GM19023 (cell line): ENCODE data around the gene GRM4.

Source experiments
- ATAC-seq: cut with Tn5 transposase; IDR thresholded peaks from one replicate; pipeline ENCODE4 v1.9.1; 2021; ENCODE audit warnings: mild to moderate bottlenecking, moderate library complexity; ENCODE audit not compliant: unreplicated experiment

Gene GRM4

DNA sequence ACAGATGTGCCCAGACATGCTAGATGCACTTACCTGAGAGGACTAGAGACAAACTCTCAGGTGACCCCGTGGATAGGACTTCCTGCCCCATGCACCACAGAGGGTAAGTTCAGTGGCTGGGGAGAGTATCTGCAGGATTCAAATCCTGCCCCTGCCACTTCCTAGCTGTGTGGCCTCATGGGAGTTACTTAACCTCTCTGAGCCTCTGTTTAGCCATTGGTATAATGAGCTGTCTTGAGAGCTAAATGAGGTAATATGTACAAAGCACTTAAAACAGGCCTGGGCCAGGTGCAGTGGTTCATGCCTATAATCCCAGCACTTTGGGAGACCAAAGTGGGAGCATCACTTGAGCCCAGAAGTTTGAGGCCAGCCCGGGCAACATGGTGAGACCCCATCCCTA is 59.3 kb downstream of the GRM4 start:
- ATAC-seq: no peak

DNA sequence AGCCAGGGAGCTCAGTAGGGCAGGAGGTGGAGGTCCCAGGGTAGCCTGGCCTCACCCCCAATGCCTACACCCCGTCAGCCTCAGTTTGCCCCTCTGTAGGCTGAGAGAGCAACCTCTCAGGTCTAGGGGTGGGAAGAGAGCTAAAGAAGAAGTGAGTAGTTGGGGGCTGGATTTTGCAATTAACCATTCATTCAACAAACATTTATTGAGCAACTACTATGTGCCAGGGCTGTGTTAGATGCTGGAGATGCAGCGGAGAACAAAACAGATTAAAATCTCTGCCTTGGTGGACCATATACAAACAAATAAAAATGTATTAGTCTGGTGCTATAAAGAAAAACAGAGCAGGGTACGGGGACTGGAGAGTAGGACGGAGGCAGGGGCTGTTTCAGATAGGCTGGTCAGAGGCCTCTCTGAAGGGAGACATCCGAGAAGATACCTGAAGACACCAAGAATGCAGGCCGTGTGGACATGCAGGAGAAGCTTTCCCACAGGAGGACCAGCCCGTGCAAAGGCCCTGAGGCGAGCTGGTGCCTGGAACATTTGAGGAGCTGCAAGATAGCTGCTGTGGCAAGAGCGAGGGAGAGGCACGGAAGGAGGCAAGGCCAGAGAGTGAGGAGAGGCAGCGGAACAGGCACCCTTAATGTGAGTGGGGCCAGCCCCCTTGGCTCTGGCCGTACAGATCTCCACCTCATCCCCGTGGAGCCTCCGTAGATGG is 60.3 kb downstream of the GRM4 start:
- no peak for ATAC-seq

DNA sequence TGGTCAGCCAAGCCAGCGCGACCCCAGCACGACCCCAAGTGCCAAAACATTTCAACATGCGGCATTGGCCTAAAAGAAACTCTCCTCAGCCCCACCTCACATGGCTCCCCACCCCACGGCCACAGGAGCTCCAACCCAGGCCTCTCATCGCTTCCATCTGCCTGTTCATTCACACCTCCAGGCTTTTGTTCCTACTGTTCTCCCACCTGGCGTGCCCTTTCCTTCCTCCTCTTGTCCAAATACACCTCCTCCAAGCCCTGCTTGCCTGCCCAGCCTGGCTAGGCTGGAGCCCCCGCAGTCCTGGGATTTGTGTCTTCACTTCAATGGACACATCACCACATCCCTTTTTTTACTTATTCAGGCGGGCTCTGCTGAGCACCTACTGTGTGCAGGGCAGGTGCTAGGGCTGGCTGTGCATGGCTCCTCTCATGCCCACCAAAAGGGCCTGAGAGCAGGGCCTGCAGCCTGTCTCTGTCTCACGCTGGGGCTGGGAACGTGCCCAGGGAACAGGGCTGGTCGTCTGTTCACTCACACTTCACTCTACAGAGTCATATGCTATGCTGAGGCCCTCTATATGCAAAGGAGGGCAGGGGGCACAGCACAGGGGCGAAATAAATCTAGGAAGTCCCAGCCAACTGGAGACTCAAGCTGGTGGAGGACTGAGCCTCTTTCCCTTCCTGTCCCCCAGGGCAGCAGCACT is 61.1 kb downstream of the GRM4 start:
- no peak for ATAC-seq

DNA sequence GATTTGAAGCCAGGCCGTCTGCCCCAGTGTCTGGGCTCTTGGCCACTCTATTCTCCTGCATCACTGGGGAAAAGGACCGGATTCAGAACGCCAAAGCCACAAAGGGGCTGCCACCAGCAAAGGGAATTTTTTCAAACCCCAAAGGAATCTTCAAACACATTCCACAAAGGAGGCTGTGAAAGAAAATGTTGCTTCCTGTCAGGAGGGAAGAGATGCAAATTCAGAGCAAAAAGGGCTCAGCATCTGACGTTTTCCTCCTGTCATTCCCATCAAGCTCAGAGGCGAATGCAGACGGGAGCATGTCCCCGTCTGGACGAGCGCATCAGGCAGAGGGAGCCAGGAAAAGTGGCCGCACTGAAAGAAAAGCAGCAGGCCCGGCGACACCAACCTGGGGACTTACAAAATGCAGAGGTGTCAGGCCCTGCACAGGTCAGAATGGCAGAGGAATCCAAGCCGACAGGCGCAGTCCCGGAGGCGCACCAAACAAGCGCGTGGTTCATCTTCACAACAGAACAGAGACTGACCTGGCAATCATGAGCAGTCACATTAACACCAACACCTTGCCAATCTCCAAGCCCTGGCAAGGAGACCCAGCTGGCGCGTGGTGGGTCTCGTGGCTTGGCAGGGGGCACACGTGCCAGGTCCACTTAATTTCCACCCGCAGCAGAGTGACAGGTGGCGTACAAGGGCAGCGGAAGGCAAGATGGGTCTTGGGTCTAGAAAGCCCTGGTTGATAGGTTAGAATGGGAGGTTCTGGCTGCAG is 62.8 kb downstream of the GRM4 start:
- ATAC-seq: no peak

DNA sequence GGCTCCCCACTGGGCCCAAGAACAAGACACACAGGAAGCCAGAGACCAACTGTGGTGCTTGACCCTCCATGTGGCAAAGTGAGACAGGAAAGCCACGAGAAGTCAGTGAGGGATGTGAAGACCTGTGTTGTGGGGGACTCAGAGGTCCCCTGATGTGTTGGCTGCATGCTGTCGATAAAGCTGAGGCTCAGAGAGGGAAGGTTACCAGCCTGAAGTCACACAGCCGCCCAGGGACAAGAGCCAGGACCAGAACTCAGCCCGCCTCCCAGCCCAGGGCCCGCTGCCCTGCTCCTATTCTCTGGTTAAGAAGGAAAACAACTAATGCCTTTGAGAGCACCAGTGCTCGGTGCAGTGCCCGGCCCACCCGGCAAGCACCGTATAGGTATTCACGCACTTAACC is 63.5 kb downstream of the GRM4 start:
- ATAC-seq: no peak

DNA sequence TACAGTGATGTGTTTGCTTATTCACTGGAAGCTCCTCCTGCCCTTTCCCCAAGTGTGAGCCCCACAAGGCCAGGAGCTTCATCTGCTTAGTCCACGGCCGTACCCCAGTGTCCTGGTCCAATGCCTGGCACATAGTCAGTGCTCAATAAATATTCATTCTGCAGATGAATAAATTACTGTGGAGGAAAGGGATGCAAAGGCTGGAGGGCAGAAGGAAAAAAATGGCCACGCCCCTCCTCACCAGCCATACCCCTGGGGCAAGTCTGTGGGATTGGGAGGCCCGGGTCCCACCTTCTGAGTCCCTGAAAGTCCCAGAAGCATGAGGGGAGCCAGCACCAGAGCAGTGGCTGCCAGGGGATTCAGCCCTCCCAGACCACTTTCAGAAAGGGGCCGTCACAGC is 65.5 kb downstream of the GRM4 start:
- ATAC-seq: no peak

DNA sequence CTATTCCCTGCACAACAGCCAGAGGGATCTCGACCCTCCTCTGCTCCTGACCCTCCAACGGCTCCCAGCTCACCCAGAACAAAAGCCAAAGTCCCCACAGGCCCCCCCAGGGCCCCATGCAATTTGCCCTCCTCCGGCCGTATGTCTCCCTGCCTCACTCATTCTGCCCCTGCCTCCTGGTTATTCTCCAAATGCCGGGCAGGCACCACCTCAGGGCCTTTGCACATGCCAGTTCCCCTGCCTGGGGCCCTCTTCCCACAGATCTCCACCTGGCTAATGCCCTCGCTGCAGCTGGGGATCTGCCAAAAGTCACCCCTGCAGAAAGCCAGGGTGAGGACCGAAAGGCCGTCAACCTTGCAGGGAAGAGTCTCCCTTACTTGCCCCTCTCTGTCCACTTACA is 66.0 kb downstream of the GRM4 start:
- ATAC-seq: no peak

DNA sequence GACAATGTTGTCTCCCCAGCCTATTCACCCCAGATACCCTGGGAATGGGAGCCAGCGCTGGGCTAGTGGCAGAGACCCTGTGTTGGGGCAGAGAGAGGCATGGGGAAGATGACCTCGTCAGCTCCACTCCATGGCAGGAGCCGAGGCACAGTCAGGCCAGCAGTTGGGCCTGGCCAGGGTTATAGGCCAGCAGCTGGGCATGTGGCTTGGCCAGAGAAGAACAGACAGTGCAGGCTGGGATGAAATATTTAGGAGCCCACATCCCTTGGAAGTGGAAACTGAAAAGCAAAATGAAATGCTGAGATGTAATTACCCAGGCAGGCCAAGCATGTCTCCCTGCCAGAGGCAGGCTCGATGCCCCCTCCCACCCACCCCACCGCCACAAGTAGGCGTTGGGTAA is 70.0 kb downstream of the GRM4 start:
- no peak for ATAC-seq

DNA sequence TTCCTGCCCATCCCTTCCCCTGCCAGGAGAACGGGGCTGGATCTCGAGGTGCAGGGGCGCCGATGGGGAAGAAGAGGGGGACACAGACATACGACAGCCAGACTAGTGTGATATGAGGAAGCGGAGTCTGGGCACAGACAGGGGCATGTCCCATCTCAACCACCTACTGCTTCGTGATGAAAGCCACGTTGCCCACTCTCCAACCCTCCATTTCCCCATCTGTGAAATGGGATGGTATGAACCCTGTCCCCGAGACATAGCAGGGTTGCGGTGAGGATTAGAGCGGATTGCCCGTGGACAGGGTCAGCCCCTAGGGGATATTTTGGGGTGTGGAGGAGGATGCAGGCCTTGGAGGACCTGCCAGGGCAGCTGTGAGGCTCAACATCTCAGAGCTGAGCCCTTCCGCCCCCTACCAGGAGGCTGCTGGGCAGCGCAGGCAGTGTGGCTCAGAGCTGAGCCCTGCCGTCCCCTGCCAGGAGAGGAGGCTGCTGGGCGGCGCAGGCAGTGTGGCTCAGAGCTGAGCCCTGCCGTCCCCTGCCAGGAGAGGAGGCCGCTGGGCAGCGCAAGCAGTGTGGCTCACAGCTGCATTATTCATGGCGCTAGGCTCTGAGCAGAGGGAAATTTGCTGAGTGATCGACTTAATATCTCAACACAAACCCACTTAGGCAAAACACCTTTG is 71.7 kb downstream of the GRM4 start:
- no peak for ATAC-seq

DNA sequence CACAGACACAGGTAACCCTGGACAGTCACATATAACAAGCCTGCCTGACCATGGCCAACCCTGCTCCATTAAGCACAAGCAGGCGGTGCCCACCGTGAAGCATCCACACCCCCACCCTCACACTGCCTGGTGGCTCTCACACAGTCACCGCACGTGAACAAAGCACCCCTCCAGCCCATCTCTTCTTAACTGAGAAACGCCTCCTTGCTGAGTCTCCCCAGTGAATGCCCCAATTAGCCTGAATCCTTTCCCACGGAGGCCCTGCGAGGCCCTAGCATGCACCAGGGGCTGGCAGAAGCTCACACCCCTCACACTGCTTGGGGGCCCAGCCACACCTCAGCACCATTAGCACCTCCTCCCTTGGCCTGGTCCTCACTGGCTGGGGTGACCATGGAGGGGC is 72.3 kb downstream of the GRM4 start:
- ATAC-seq: no peak

DNA sequence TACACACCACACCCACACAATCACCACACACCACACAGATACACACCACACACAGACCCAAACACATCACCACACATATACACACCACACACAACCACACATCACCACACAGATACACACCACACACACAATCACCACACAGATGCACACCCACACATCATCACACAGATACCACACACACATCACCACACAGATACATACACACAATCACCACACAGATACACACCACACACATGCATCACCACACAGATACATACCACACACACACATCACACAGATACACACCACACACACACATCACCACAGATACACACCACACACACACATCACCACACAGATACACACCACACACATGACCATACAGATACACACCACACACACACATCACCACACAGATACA is 73.2 kb downstream of the GRM4 start:
- no peak for ATAC-seq

DNA sequence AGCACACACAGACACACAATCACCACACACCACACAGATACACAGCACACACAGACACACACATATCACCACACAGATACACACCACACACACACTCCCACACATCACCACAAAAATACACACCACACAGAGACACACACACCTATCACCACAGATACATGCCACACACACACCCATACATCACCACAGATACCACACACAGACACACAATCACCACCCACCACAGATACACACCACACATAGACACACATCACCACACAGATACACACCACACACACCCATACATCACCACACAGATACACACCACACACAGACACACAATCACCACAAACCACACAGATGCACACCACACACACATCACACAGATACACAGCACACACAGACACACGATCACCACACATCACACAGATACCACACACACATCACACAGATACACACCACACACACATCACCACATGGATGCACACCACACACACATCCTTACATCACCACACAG is 74.0 kb downstream of the GRM4 start:
- ATAC-seq: no peak

DNA sequence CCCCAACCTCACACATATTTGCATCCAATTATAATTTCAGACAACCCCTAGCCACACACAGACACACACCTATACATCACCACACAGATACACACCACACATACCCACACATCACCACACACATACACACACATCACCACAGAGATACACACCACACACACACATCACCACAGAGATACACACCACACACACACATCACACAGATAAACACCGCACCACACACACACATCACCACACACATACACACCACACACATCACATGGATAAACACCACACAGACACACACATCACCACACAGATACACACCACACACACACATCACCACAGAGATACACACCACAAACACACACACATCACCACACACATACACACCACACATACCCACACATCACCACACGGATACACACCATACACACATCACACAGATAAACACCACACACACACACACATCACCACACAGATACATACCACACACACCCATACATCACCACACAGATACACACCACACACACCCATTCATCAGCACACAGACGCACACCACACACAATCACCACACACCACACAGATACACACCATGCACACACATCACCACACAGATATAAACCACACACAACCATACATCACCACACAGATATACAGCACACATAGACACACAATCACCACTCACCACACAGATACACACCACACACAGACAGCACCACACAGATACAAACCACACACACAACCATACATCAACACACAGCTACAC is 74.6 kb downstream of the GRM4 start:
- no peak for ATAC-seq

DNA sequence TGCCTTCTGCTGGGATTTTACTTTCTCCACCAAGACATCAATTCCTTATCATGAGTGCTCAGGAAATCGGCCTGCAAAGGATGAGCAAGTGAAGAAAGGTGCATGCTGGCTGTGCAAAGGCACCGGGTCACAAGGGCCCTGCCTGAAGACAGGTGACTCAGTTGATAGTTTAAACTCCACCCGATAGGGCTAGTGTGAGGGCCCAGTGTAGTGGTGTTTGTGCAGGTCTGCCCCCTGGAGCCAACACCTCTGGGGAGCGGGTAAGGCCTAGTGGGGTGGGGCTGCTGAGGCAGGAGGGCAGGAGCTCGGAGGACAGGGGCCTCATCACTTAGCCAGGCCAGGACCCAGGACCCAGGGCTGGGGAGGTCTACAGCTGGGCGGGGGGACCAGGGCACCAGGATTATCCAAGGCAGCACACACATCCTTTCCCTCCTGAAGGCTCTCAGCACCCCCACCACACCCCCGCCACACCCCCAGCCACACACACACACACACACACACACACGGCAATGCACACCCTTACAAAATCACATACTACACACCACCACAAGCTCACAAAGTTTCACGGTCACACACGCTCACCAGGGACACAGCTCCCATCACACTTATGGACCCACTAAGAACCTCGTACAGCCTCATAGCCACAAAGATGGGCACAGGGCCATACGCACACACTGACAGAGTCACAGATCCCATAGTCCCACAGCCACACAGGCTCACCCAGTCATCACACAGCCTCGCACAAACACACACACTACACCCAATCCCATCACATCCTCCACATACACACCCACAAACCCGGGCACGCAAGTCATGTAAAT is 75.4 kb downstream of the GRM4 start:
- ATAC-seq: no peak

DNA sequence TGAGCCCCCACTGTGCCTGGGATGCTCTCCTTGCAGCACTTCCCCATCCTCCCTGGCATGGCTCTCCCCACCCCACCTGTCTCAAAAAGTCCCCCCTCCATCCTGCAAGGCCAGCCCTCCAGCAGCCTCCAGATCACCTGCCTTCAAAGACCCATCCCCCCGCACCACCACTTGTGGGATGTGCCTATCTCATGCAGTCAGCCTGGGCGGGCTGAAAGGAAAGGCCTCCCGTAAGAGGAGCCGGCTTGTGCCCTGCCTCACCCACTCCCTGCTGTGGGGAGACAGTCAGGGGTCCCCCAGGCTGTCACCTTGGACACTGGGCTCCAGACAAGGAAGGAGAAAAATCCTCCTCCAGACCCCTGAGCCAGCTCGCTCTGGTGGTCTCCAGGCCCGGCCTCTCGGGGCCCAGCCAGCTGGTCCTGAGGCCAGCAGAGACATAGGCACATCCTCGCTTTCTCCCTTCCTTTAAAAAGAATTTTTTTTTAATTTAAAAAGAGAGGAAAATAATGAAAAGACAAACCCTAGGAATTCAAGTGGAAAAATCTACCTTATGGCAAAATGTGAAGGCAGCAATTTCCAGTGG is 77.3 kb downstream of the GRM4 start:
- ATAC-seq: no peak

DNA sequence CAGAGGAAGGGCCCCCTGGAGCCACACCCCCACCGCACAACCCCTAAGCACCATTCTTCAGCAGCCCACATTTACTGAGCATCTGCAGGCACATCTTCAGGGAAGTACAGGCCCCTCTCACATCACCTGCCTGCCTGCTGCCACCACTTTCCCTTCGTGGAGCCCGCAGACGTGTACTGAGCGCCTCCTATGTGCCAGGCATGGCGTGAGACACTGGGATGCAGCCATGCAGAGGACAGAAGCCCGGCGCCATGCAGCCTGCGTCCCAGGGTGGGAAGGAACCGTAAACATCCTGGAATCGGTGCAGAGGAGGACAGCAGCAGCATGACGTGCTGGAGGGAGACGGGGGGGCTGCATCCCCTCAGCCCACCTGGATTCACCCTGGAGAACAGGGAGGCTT is 78.1 kb downstream of the GRM4 start:
- ATAC-seq: no peak

DNA sequence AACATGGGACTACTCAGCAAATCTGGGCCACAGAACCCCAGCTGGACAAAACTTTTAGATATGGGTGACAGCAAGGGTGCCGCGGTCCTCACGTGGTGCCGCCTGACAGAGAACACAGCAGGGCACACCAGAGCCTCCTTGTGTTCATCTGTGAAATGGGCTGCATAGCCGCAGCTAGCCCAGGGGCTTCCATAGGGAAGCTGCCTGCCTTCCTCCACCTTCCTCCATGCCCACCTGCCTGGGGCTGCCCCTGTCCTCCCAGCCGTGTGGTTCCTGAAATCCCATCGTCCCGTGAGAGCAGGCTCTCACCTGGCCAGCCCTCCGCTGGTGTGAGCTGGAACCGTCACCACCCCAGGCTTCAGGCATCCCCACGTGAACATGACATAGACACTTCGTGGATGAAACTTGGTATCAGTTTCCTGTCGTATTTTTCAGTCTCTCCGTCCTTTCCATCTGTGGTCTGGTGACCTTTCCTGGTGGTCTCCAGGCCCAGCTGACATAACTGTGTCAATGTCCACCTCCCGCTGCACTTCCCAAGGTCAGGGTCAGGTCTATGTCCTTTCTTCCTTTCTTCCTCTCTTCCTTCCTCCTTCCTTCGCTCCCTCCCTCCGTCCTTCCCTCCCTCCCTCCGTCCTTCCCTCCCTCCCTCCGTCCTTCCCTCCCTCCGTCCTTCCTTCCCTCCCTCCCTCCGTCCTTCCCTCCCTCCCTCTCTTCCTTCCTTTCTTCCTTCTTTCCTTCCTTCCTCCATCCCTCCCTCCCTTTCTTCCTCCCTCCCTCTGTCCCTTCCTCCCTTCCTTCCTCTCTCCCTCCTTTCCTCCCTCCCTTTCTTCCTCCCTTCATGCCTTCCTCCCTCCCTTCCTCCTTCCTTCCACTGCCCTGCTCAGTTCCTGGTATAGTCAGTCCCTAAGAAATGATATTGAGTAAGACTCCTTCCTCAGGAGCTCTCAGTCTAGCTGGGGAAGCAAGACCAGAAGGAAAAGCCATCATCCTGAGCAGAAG is 78.8 kb downstream of the GRM4 start:
- ATAC-seq: no peak

DNA sequence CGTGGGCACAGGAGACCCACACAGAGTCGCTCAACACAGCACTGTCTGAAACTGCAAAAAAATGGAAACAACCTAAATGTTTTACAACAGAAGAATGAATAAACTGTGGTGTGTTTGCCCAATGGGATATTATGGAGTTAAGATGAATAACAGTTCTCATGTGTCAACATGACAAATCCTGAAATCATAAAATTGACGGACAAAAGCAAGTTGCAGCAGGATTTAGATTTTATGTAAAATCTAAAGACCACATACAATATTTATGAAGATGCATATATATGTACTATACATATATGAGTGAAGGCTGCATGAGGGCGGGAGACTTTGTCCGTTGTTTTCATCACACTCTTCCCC is 79.7 kb downstream of the GRM4 start:
- ATAC-seq: no peak
